ENCODE results near the gene RAB11FIP3. TPM values are rescaled to one million over a fixed set of nuclear protein-coding genes. Genes with fewer than 3 reads are reported as not detected.

Gene RAB11FIP3
- total RNA-seq, 3 donors from 2014 or later: 22.0 to 44.6 (median 24.5) TPM

GRCh38 chr16:537415-538335 is 112.2 kb downstream of the RAB11FIP3 start:
- no peak overlapping the region for H3K27ac ChIP-seq
- no peaks in the 10 kb centered on the region for H3K36me3 ChIP-seq
- intact Hi-C loops (cut with DNase I; ENCODE audit: low total_unique reads): no loop called here
- H3K4me3 ChIP-seq: no peak overlapping the region
- no peak for TF ChIP-seq CTCF (IDR thresholded peaks at IDR 0.05)
- TF ChIP-seq POLR2AphosphoS5 (IDR thresholded peaks at IDR 0.05): no peak
- TF ChIP-seq POLR2A (IDR thresholded peaks at IDR 0.05): no peak
- no peaks in the 10 kb centered on the region for H3K9me3 ChIP-seq
- no peaks in the 10 kb centered on the region for H3K27me3 ChIP-seq
- DNase-seq (ENCODE audit: low spot score in 2 of 2): no peak
- H3K4me1 ChIP-seq: no peaks in the 10 kb centered on the region

GRCh38 chr16:539901-540530 is 114.6 kb downstream of the RAB11FIP3 start:
- no peaks in the 10 kb centered on the region for H3K36me3 ChIP-seq
- DNase-seq (ENCODE audit: low spot score in 2 of 2): no peak

GRCh38 chr16:540645-541340 is 115.3 kb downstream of the RAB11FIP3 start:
- Histone ChIP-seq H3K36me3 (no peaks in the 10 kb centered on the region), H3K4me3 (no peak overlapping the region), H3K27ac (no peak overlapping the region), H3K9me3 (no peaks in the 10 kb centered on the region), H3K27me3 (no peaks in the 10 kb centered on the region), H3K4me1 (no peaks in the 10 kb centered on the region)
- TF ChIP-seq POLR2AphosphoS5 (IDR thresholded peaks at IDR 0.05) (no peak), CTCF (IDR thresholded peaks at IDR 0.05) (no peak), POLR2A (IDR thresholded peaks at IDR 0.05) (no peak)
- intact Hi-C loops (cut with DNase I; ENCODE audit: low total_unique reads): no loop called here
- DNase-seq (ENCODE audit: low spot score in 2 of 2): no peak

More at GRCh38 chr16:539901-540530, 114.6 kb downstream of the RAB11FIP3 start:
- Histone ChIP-seq H3K27ac (no peak overlapping the region), H3K9me3 (no peaks in the 10 kb centered on the region), H3K27me3 (no peaks in the 10 kb centered on the region), H3K4me1 (no peaks in the 10 kb centered on the region), H3K4me3 (no peak overlapping the region)
- TF ChIP-seq POLR2AphosphoS5 (IDR thresholded peaks at IDR 0.05) (no peak), CTCF (IDR thresholded peaks at IDR 0.05) (no peak), POLR2A (IDR thresholded peaks at IDR 0.05) (no peak)
- intact Hi-C loops (cut with DNase I; ENCODE audit: low total_unique reads): no loop called here

- no peaks in the 10 kb centered on the region for H3K27me3 ChIP-seq
- no peaks in the 10 kb centered on the region for H3K4me1 ChIP-seq
- H3K36me3 ChIP-seq: no peaks in the 10 kb centered on the region
- TF ChIP-seq CTCF (IDR thresholded peaks at IDR 0.05) (no peak), POLR2A (IDR thresholded peaks at IDR 0.05) (no peak), POLR2AphosphoS5 (IDR thresholded peaks at IDR 0.05) (no peak)
- H3K4me3 ChIP-seq: no peak overlapping the region
- DNase-seq (ENCODE audit: low spot score in 2 of 2): no peak
- no peak overlapping the region for H3K27ac ChIP-seq
- H3K9me3 ChIP-seq: no peaks in the 10 kb centered on the region
- intact Hi-C loops (cut with DNase I; ENCODE audit: low total_unique reads): no loop called here
Measured at GRCh38 chr16:543301-544164, 118.1 kb downstream of the RAB11FIP3 start.

All from breast epithelium (tissue), 4 donors.